ENCODE measurements around the gene PKIG.

GRCh38 chr20:44596876-44597275 is 14.5 kb downstream of the PKIG start:
- no peak for TF ChIP-seq EZH2phosphoT487 (IDR thresholded peaks at IDR 0.05; ENCODE audit: low read depth, severe bottlenecking, unreplicated experiment)
- TF ChIP-seq, protein P1, sequence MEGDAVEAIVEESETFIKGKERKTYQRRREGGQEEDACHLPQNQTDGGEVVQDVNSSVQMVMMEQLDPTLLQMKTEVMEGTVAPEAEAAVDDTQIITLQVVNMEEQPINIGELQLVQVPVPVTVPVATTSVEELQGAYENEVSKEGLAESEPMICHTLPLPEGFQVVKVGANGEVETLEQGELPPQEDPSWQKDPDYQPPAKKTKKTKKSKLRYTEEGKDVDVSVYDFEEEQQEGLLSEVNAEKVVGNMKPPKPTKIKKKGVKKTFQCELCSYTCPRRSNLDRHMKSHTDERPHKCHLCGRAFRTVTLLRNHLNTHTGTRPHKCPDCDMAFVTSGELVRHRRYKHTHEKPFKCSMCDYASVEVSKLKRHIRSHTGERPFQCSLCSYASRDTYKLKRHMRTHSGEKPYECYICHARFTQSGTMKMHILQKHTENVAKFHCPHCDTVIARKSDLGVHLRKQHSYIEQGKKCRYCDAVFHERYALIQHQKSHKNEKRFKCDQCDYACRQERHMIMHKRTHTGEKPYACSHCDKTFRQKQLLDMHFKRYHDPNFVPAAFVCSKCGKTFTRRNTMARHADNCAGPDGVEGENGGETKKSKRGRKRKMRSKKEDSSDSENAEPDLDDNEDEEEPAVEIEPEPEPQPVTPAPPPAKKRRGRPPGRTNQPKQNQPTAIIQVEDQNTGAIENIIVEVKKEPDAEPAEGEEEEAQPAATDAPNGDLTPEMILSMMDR (IDR thresholded peaks at IDR 0.05; ENCODE audit: poor library complexity), result no peak
